Liver (tissue), 9 donors: Measurements from ENCODE around the gene GCNT1. TPM values are rescaled to one million over a fixed set of nuclear protein-coding genes. Genes with fewer than 3 reads are reported as not detected.
"Not testable (repeated sequence)": the region's sequence is repeated elsewhere in the genome, so short reads cannot be mapped to it uniquely, and the experiment has no call there.

Experiments used
- DNase-seq: peaks from one replicate; pipeline ENCODE4 v3.0.0-alpha.2; 2017; ENCODE audit warnings: low spot score
- H3K27ac ChIP-seq, 2 donors: one replicate each; pipeline ENCODE4 v1.7.0; 2013; ENCODE audit warnings: inconsistent platforms in 2 of 2, low read length in 2 of 2, control low read depth in 1 of 2, low read depth in 1 of 2, mild to moderate bottlenecking in 1 of 2
- H3K27me3 ChIP-seq, 4 donors: one replicate each; pipeline versions ENCODE4 v1.6.1 to v1.7.0; 2013; ENCODE audit warnings: low read length in 3 of 4, inconsistent platforms in 1 of 4, mild to moderate bottlenecking in 1 of 4, moderate library complexity in 1 of 4; ENCODE audit not compliant: control insufficient read depth in 4 of 4, insufficient read depth in 4 of 4
- H3K36me3 ChIP-seq, 4 donors: one replicate each; pipeline versions ENCODE4 v1.6.1 to v1.7.0; 2013; ENCODE audit warnings: low read length in 3 of 4, mild to moderate bottlenecking in 3 of 4, low read depth in 1 of 4, moderate library complexity in 1 of 4; ENCODE audit not compliant: control insufficient read depth in 4 of 4, insufficient read depth in 3 of 4
- H3K4me1 ChIP-seq, 4 donors: one replicate each; pipeline versions ENCODE4 v1.6.1 to v1.7.0; 2013; ENCODE audit warnings: low read length in 3 of 4, mild to moderate bottlenecking in 3 of 4, moderate library complexity in 1 of 4; ENCODE audit not compliant: control insufficient read depth in 4 of 4, insufficient read depth in 4 of 4
- H3K4me3 ChIP-seq, 3 donors: one replicate each; pipeline versions ENCODE4 v1.6.1 to v1.7.0; 2013; ENCODE audit warnings: low read length in 3 of 3, control low read depth in 1 of 3, low read depth in 1 of 3, mild to moderate bottlenecking in 1 of 3
- H3K9ac ChIP-seq, 2 donors: one replicate each; pipeline ENCODE4 v1.7.0; 2013; ENCODE audit warnings: low read length in 2 of 2, mild to moderate bottlenecking in 2 of 2, moderate library complexity in 2 of 2, control low read depth in 1 of 2, low read depth in 1 of 2
- H3K9me3 ChIP-seq, 4 donors: one replicate each; pipeline versions ENCODE4 v1.6.1 to v1.7.0; 2013; ENCODE audit warnings: low read length in 3 of 4; ENCODE audit not compliant: control insufficient read depth in 4 of 4
- ATF3 ChIP-seq: IDR thresholded peaks from 2 replicates; pipeline ENCODE4 v1.6.1; 2016; ENCODE audit warnings: antibody characterized with exemption
- CTCF ChIP-seq: fragments of 150-350 bp; IDR thresholded peaks from 2 replicates; pipeline ENCODE4 v1.5.1; 2017; ENCODE audit warnings: improper control_type of control experiment, low read depth, low read length; ENCODE audit not compliant: missing input control
- EGR1 ChIP-seq, 2 donors: IDR thresholded peaks; 2 replicates each; pipeline ENCODE4 v1.6.1; 2016 to 2018; ENCODE audit warnings: antibody characterized with exemption in 2 of 2, low read depth in 2 of 2
- FOXA2 ChIP-seq: IDR thresholded peaks from 2 replicates; pipeline ENCODE4 v1.6.1; 2016; ENCODE audit warnings: antibody characterized with exemption
- GABPA ChIP-seq, 2 donors: IDR thresholded peaks in 1 of 2; conservative IDR thresholded peaks in 1 of 2; 2 replicates each; pipeline ENCODE4 v1.6.1; 2016; ENCODE audit warnings: antibody characterized with exemption in 2 of 2, mild to moderate bottlenecking in 1 of 2, moderate library complexity in 1 of 2
- HNF4A ChIP-seq, 2 donors: conservative IDR thresholded peaks; 2 replicates each; pipeline ENCODE4 v1.6.1; 2016; ENCODE audit warnings: antibody characterized with exemption in 2 of 2, mild to moderate bottlenecking in 2 of 2
- HNF4G ChIP-seq: IDR thresholded peaks from 2 replicates; pipeline ENCODE4 v1.6.1; 2016; ENCODE audit warnings: antibody characterized with exemption
- NR2F2 ChIP-seq: IDR thresholded peaks from 2 replicates; pipeline ENCODE4 v1.6.1; 2016; ENCODE audit warnings: antibody characterized with exemption
- REST ChIP-seq: IDR thresholded peaks from 2 replicates; pipeline ENCODE4 v1.6.1; 2016; ENCODE audit warnings: antibody characterized with exemption, mild to moderate bottlenecking
- RXRA ChIP-seq, 2 donors: IDR thresholded peaks; 2 replicates each; pipeline ENCODE4 v1.6.1; 2017 to 2018; ENCODE audit warnings: antibody characterized with exemption in 2 of 2, mild to moderate bottlenecking in 1 of 2
- TAF1 ChIP-seq: conservative IDR thresholded peaks from 2 replicates; pipeline ENCODE4 v1.6.1; 2016; ENCODE audit warnings: antibody characterized with exemption, mild to moderate bottlenecking
- YY1 ChIP-seq: IDR thresholded peaks from 2 replicates; pipeline ENCODE4 v1.6.1; 2016; ENCODE audit warnings: antibody characterized with exemption, mild to moderate bottlenecking
- WGBS: extraction: QIAGEN DNeasy Blood & Tissue Kit; methylation state at CpG from one replicate; pipeline ENCODE4 v1.1.7; 2013; 5-methylcytosine and 5-hydroxymethylcytosine counted together
- polyA plus RNA-seq, 2 donors: library from polyadenylated mRNA; stranded (reverse) in 1 of 2; unstranded in 1 of 2; fragments of 200-250 nt in 1 of 2; fragments of >200 nt in 1 of 2; fragmentation: Nextera tagmentation in 1 of 2; extraction: Ambion mirVana in 1 of 2; gene quantifications; one replicate each; pipeline versions ENCODE4 v1.2.1 to v1.2.3, GENCODE V29; 2013 to 2015
- total RNA-seq, 2 donors: library from RNA; depleted of rRNA; stranded (reverse); fragments of >200 nt; gene quantifications; one replicate each; pipeline ENCODE4 v1.2.3, GENCODE V29; 2014
- TF ChIP-seq, protein P1 (sequence below): IDR thresholded peaks from 2 replicates; pipeline ENCODE4 v1.6.1; 2016; ENCODE audit warnings: antibody characterized with exemption
- TF ChIP-seq, protein P2 (sequence below): IDR thresholded peaks from 2 replicates; pipeline ENCODE4 v1.6.1; 2016; ENCODE audit warnings: antibody characterized with exemption
- donor health status: healthy.
- donor health status: healthy.
- donor health status: healthy.
- donor health status: healthy.
- donor health status: healthy.

Gene GCNT1
- total and polyA plus RNA-seq, 4 donors = 0.82 to 4.3 (median 2.6) TPM

DNA sequence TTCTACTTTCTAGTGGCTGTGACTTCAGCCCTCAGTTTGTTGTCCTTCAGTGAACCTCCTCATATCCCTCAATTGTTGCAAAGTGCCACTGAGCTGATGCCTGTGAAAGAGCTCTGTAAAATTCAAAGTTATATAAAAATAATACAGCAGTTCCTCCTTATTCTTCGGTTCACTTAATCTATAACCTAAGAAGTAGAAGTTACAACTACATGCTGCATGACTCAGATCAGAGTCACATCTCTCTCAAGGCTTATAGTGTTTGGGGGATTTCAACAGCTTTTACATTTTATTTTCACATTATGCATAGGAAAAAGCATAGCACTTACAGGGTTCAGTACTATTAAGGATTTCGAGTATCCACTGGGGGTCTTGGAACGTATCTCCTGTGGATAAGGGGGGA lies 25.1 kb upstream of the GCNT1 start:
- H3K4me1 ChIP-seq = no peaks in the 10 kb centered on the region
- no peaks in the 10 kb centered on the region for H3K9me3 ChIP-seq
- no peaks in the 10 kb centered on the region for H3K27me3 ChIP-seq
- no peaks in the 10 kb centered on the region for H3K36me3 ChIP-seq
- DNase-seq = no peak
- TF ChIP-seq ATF3 (no peak), CTCF (no peak), FOXA2 (no peak), HNF4G (no peak), YY1 (no peak), EGR1 (IDR thresholded peaks at IDR 0.05; ENCODE audit: low read depth in 2 of 2) (no peak), TAF1 (no peak), NR2F2 (no peak), GABPA (IDR thresholded peaks at IDR 0.05 in 1 of 2, conservative IDR thresholded peaks at IDR 0.05 in 1 of 2) (no peak), RXRA (IDR thresholded peaks at IDR 0.05) (no peak), REST (no peak)
- TF ChIP-seq, protein P1, sequence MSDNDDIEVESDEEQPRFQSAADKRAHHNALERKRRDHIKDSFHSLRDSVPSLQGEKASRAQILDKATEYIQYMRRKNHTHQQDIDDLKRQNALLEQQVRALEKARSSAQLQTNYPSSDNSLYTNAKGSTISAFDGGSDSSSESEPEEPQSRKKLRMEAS = no peak
- TF ChIP-seq, protein P2, sequence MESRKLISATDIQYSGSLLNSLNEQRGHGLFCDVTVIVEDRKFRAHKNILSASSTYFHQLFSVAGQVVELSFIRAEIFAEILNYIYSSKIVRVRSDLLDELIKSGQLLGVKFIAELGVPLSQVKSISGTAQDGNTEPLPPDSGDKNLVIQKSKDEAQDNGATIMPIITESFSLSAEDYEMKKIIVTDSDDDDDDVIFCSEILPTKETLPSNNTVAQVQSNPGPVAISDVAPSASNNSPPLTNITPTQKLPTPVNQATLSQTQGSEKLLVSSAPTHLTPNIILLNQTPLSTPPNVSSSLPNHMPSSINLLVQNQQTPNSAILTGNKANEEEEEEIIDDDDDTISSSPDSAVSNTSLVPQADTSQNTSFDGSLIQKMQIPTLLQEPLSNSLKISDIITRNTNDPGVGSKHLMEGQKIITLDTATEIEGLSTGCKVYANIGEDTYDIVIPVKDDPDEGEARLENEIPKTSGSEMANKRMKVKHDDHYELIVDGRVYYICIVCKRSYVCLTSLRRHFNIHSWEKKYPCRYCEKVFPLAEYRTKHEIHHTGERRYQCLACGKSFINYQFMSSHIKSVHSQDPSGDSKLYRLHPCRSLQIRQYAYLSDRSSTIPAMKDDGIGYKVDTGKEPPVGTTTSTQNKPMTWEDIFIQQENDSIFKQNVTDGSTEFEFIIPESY = no peak
- H3K4me3 ChIP-seq = no peak overlapping the region
- 85% methylated on average over 3 of the region's 3 CpGs for WGBS
- H3K9ac ChIP-seq = no peak overlapping the region
- no peak overlapping the region for H3K27ac ChIP-seq

GRCh38 chr9:76434897-76435296 lies 24.1 kb upstream of the GCNT1 start:
- not testable (repeated sequence) for H3K9ac ChIP-seq, H3K9me3 ChIP-seq, H3K27ac ChIP-seq, H3K36me3 ChIP-seq, H3K4me1 ChIP-seq, H3K4me3 ChIP-seq, DNase-seq, H3K27me3 ChIP-seq
- TF ChIP-seq HNF4A (conservative IDR thresholded peaks at IDR 0.05) = peak; percentile 29 to 44
- 74% methylated on average over 6 of the region's 6 CpGs for WGBS

DNA sequence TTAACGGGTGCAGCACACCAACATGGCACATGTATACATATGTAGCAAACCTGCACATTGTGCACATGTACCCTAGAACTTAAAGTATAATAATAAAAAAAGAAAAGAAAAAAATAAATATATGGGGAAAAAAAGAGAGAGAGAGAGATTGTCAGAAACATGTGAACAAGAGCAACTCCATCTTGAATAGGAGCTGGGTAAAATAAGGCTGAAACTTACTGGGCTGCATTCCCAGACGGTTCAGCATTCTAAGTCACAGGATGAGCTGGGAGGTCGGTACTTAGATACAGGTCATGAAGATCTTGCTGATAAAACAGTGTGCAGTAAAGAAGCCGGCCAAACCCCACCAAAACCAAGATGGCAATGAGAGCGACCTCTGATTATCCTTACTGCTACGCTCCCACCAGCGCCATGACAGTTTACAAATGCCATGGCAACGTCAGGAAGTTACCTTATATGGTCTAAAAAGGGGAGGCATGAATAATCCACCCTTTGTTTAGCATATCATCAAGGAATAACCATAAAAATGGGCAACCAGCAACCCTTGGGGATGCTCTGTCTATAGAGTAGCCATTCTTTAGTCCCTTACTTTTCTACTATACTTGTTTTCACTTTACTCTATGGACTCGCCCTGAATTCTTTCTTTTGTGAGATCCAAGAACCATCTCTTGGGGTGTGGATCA lies 21.8 kb upstream of the GCNT1 start:
- H3K9ac ChIP-seq, H3K9me3 ChIP-seq, H3K27me3 ChIP-seq, H3K4me1 ChIP-seq, H3K27ac ChIP-seq, DNase-seq, H3K4me3 ChIP-seq, H3K36me3 ChIP-seq: not testable (repeated sequence)
- WGBS = 89% methylated on average over 9 of the region's 9 CpGs
